RCC 7860 (cell line): ENCODE measurements around the gene PSMD14.

Source experiments
- DNase-seq: peaks from one replicate; pipeline ENCODE4 v3.0.0-alpha.2; 2015; ENCODE audit warnings: low spot score
- FAIRE-seq: peaks from 2 replicates; lab custom pipeline; 2012; peaks lifted over from hg19 to GRCh38; lab: Jason Lieb, UNC

The PSMD14 gene

GRCh38 chr2:161374446-161374845, 66.2 kb downstream of the PSMD14 start:
- FAIRE-seq (no peak), DNase-seq (no peak)

- FAIRE-seq (no peak), DNase-seq (no peak)
Measured at GRCh38 chr2:161379740-161380139, 71.5 kb downstream of the PSMD14 start.

GRCh38 chr2:161381546-161381945, 73.3 kb downstream of the PSMD14 start:
- no peak for FAIRE-seq
- DNase-seq, result no peak

GRCh38 chr2:161382747-161383146, 74.5 kb downstream of the PSMD14 start:
- FAIRE-seq, result no peak
- DNase-seq, result no peak

GRCh38 chr2:161384864-161385263, 76.6 kb downstream of the PSMD14 start:
- FAIRE-seq, result no peak
- DNase-seq, result no peak

DNA sequence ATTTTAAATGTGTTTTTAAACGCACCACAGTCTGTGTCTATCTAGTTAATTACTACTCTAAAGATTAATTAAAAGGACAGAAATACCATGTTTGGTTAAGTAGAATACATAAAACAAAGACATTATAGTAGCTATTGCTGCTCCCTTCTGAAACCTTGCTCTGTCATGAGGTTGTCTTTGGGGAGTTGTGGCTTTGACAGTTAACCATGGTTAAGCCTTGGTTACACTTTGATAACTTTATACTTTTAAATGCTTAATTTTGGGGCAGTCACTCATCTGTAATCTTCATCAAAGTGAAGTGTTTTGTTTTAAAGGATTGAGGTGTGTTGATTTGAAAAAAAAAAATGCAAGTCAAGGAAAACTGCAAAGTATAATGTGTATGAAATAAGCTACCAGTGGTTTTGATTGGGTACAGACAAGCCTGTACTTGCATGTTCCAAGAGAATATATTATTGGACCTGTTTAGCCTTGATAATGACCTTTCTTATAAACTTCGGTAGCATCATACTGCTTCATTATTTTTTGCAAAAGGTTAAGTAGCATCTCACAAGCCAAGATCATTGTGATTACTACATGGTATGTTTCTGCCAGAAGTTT, 78.1 kb downstream of the PSMD14 start:
- FAIRE-seq, result no peak
- DNase-seq, result no peak

DNA sequence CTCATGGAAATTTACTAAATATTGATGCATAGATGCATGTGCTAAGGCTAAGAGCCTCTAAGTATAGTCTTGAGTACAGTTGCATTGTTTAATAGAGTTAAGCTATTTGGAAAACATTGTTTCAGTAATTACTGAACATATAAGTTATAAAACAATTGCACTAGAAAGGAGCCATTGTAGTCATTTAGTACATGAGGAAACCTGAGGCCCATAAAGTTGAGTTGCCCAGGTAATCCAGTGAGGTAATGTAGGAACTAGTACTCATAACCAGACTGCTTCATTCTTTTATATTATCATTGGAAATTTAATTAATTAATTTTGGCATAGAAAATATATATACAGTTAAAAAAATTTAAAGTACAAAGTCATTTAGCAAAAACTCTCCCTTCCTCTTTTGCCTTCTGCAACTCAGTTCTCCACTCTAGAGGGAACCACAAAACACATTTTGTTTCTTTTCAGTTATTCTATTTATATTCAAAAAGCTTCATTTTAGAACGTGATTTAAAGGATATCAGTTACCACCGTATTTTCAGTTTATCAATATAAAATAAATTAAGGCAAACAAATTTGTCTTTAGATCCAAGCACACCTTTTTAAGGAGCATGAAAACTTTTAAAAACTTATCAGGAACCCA, 80.0 kb downstream of the PSMD14 start:
- FAIRE-seq (no peak), DNase-seq (no peak)

DNA sequence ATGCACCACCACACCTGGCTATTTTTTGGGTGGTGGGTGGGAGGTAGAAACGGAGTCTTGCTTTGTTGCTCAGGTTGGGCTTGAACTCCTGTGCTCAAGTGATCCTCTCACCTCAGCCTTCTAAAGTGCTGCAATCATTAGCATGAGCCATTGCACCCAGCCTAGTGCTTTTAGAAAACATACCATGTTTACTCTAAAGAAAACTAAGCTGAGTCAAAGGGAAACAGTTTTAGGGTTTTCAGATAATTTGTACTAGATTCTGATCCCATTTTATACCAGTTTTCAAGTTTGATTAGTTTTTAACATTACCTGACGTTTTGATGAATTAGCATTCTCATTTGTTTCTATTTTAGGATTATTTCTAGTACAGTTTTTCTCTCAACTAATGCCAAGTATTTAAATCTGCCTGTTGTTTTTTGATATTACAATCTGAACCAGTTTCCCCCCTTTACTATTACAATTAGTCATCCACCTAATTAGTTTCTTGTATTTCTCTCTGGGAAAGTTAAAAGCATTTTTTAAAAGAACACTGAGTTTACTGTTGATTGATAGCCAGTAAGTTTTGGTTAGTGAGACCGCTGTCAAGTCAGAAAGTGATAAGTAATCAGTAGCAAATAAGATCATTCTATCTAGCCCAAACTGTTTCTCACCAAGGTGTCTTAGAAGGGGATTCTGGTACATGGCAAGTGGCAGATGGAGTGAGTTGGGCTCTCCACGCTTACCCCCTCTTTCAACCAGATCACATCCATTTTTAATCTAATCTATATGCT, 83.7 kb downstream of the PSMD14 start:
- FAIRE-seq, result no peak
- DNase-seq, result no peak

GRCh38 chr2:161400076-161400475, 91.9 kb downstream of the PSMD14 start:
- DNase-seq (no peak), FAIRE-seq (no peak)

DNA sequence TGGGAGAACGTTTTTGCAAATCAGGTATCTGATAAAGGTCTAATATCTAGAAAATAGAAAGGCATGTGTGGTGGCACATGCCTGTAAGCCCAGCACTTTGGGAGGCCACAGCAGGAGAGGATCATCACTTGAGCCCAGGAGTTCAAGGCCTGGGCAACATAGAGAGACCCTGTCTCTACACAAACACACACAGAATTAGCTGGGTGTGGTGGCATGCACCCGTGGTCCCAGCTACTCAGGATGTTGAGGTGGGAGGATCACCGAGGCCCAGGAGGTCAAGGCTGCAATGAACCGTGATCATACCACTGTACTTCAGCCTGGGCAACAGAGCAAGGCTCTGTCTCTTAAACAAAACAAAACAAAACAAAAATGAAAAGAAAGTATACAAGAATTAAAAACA, 94.1 kb downstream of the PSMD14 start:
- FAIRE-seq (no peak), DNase-seq (no peak)

DNA sequence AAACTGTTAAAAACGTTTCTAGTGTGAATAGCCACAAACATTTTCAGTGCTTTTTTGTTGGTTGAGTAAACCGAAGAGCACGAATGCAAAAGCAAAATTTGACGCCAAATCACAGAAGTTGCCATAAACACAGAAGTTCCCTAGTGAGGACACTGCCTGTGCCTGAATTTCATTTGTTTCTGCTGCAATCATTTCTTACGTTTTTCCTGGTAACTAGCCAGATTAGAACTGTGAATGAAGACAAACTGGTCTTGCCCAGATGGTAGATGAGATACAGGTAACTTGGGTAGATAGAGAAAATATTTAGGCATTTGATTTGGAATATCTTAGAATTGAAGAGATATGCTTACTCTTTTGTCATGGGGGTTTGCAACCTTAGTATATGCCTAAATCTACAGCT, 98.1 kb downstream of the PSMD14 start:
- no peak for FAIRE-seq
- no peak for DNase-seq

GRCh38 chr2:161407597-161407996, 99.4 kb downstream of the PSMD14 start:
- FAIRE-seq (no peak), DNase-seq (no peak)

DNA sequence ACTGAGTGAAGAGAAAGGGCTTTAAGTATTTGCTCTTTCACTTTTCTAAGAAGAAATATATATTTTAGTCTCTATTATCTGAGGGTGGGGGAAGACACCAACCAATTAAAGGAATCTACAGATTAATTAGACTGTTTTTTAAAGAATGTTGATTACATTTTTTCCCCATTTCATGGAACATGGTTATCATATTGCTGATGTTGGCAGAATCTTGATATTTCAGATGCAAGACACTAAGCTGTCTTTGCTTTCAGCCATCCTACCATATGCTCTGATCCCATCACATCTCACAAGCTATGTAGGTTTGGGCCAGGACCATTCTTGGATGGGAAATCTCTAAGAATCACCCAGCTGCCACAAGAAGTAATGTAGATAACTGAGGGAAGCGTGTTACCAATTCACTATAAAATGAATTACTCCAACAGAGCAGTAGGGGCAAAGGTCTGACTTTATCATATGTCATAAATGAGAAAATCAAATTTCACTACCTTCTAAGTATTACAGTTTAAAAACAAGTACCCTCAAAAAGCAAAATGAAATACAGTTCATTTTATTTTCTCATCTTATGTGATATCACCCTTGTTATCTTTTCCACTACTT, 101.2 kb downstream of the PSMD14 start:
- FAIRE-seq (no peak), DNase-seq (no peak)

GRCh38 chr2:161412346-161412745, 104.1 kb downstream of the PSMD14 start:
- no peak for FAIRE-seq

DNA sequence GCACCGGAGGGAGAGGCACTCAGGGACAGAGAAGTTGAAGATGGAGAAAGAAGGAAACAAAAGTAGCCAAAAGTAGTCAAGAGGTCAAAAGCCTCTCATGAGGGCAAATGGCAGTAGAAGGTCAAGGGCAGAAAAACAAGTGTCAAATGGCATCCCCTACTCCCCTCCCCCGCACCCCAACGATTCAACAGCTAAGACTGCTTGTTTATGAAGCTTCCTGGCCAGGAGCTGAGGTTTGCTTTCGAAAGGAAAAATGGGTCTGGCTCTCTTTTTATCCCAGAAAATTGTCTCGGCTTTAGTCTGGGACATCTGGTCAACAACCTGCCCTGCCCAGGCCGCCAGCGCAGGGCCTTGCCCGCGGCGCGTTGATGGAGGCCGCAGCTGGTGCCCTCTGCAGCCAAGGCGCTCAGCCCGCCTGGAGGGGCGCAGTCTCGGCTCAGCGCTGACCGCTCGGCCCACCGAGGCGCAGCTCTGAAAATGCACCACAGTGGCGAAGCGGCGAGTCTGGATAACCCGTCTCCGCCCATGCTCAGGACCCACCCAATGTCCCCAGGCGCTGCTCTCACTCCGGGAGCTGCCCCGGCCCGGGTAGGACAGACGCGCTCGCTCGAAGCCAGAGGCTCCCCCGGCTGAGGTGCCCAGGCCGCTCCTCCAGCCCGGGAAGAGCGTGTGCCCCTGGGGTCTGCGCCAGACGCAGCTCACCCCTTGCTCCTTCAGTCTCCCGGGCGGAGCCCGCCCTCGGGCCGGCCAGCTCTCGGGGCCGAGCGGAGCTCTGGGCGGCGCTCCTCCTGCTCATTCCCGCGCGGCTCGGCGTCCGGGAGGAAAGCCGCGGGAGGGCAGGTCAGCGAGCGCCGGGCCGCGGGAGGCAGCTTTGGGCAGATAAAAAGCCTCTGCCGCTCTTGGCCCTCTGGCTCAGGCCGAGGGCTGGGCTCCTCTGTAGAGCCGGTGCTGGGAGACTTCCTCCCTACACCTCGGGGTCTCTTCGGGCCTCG, 106.1 kb downstream of the PSMD14 start:
- DNase-seq, result no peak
- FAIRE-seq, result no peak

More at GRCh38 chr2:161412346-161412745, 104.1 kb downstream of the PSMD14 start:
- DNase-seq, result no peak

GRCh38 chr2:161415034-161415986, 107.1 kb downstream of the PSMD14 start:
- FAIRE-seq, result no peak
- DNase-seq, result no peak

- DNase-seq, result no peak
- no peak for FAIRE-seq
Measured at GRCh38 chr2:161415987-161416707, 107.9 kb downstream of the PSMD14 start, which contains the start of gene TBR1. TBR1 (plus strand) TSS chr2:161416297; CDS start chr2:161416411, 114 bp downstream.

- FAIRE-seq (no peak), DNase-seq (no peak)
Measured at GRCh38 chr2:161416708-161417437, 108.6 kb downstream of the PSMD14 start.
